Pancreas (tissue), 10 donors: Measurements from ENCODE around the gene TMEM158. TPM values are rescaled to one million over a fixed set of nuclear protein-coding genes. Genes with fewer than 3 reads are reported as not detected.

Experiments
- ATAC-seq, 4 donors: fragments of 200-7000 bp; cut with Tn5 transposase; one replicate each; pipeline versions ENCODE4 v1.8.0 to v1.9.1; 2020; ENCODE audit warnings: mild to moderate bottlenecking in 4 of 4, moderate library complexity in 4 of 4
- DNase-seq, 6 donors: peaks; one replicate each; pipeline ENCODE4 v3.0.0-alpha.2; 2020
- FAIRE-seq: peaks from 2 replicates; lab custom pipeline; 2012; peaks lifted over from hg19 to GRCh38; lab: Jason Lieb, UNC
- H3K27ac ChIP-seq, 4 donors: fragments of 200-600 bp; sonication (generic); 1 replicate in 3 of 4; 2 replicates in 1 of 4; pipeline versions ENCODE4 v1.5.0 to v1.8.0; 2020
- H3K27me3 ChIP-seq, 4 donors: fragments of 200-600 bp; one replicate each; pipeline ENCODE4 v1.8.0; 2021
- H3K36me3 ChIP-seq, 3 donors: fragments of 200-600 bp; sonication (generic) in 1 of 3; one replicate each; pipeline versions ENCODE4 v1.5.0 to v1.8.0; 2020 to 2021
- H3K4me1 ChIP-seq, 3 donors: fragments of 200-600 bp; one replicate each; pipeline ENCODE4 v1.8.0; 2021
- H3K4me3 ChIP-seq, 4 donors: fragments of 200-600 bp; sonication (generic) in 2 of 4; one replicate each; pipeline versions ENCODE4 v1.5.0 to v1.8.0; 2020 to 2021
- H3K9me3 ChIP-seq, 4 donors: fragments of 200-600 bp; one replicate each; pipeline ENCODE4 v1.8.0; 2021
- CTCF ChIP-seq, 4 donors: fragments of 200-600 bp; sonication (generic) in 3 of 4; IDR thresholded peaks; one replicate each; pipeline versions ENCODE4 v1.5.0 to v1.8.0; 2021; ENCODE audit warnings: antibody characterized with exemption in 4 of 4
- WGBS, 2 donors: extraction: QIAGEN DNeasy Blood & Tissue Kit; methylation state at CpG; one replicate each; pipeline ENCODE4 v1.1.7; 2013; 5-methylcytosine and 5-hydroxymethylcytosine counted together
- intact Hi-C, 3 donors: fragments of 100-400 bp; cut with DNase I; formaldehyde crosslinking; loops; one replicate each; pipeline versions ENCODE4 v1.11.1 to v1.14.2; 2022
- polyA plus RNA-seq, 2 donors: library from polyadenylated mRNA; stranded (reverse); fragments of 200-250 nt; gene quantifications; one replicate each; pipeline ENCODE4 v1.2.3, GENCODE V29; 2013
- total RNA-seq, 6 donors: library from RNA; stranded (reverse); fragmentation: NEBNext Ultra II Directional in 4 of 6; extraction: Animal tissue kit (Norgen Biotek cat#: 25700) in 4 of 6; gene quantifications; one replicate each; pipeline versions ENCODE4 v1.2.1 to v1.2.4, GENCODE V29; 2021 to 2023
- donor health status: healthy with polysubstance abuse.
- donor health status: DM: no; HTN: no; CAD: no; lungs with moderate emphysema.
- donor health status: DM: no; HTN: no; CAD: no.
- donor health status: control.
- donor health status: control.
- donor health status: Bipolar disorder and iron deficiency.
- donor health status: DM: yes; HTN: yes; CAD: no.
- donor health status: DM: no; HTN: no; CAD: no.
- donor health status: DM: no; HTN: no; CAD: no.
- donor health status: DM: yes; HTN: yes; CAD: no.

TMEM158 gene
- total and polyA plus RNA-seq, 8 donors, result 1.3 to 5.4 (median 2.3) TPM

GRCh38 chr3:45235409-45235808, 9.3 kb upstream of the TMEM158 start:
- no peak overlapping the region for H3K4me3 ChIP-seq
- H3K36me3 ChIP-seq, result no peaks in the 10 kb centered on the region
- FAIRE-seq, result no peak
- no peaks in the 10 kb centered on the region for H3K9me3 ChIP-seq
- no peak for TF ChIP-seq CTCF (IDR thresholded peaks at IDR 0.05)
- H3K27ac ChIP-seq, result no peak overlapping the region
- intact Hi-C loops, result no loop called here
- 88 to 91% methylated on average over 2 of the region's 2 CpGs for WGBS, 2 donors
- no peaks in the 10 kb centered on the region for H3K27me3 ChIP-seq
- no peaks in the 10 kb centered on the region for H3K4me1 ChIP-seq
- no peak for ATAC-seq
- no peak for DNase-seq

DNA sequence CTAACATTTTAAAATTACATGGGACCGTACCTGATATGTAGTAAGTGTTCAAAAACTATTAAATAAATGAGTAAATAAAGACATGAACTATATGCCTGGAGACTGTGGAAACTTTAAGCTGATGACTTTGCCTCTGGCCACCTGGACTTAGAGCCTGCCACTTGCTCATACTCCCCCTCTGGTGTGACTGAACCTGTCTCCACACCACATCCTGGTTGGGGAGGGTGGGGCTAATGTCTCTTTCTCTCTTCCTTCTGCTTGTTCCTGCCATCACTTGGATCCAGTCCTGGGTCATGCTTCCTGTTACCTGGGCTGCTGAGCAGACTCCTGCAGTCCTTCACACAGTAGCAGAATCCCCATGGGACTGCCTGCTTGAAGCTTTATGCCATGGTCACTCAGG, 8.2 kb upstream of the TMEM158 start:
- Histone ChIP-seq H3K27me3 (no peaks in the 10 kb centered on the region), H3K27ac (no peak overlapping the region), H3K4me3 (no peak overlapping the region), H3K36me3 (no peaks in the 10 kb centered on the region), H3K9me3 (no peaks in the 10 kb centered on the region), H3K4me1 (no peaks in the 10 kb centered on the region)
- WGBS, 2 donors, result 83 to 84% methylated on average over 1 of the region's 1 CpG
- TF ChIP-seq CTCF (IDR thresholded peaks at IDR 0.05), result no peak
- FAIRE-seq (no peak), ATAC-seq (no peak), DNase-seq (no peak)
- intact Hi-C loops, result no loop called here

- ATAC-seq (no peak), FAIRE-seq (no peak), DNase-seq (no peak)
- H3K9me3 ChIP-seq, result no peaks in the 10 kb centered on the region
- H3K4me1 ChIP-seq, result no peaks in the 10 kb centered on the region
- no peaks in the 10 kb centered on the region for H3K36me3 ChIP-seq
- H3K27ac ChIP-seq, result no peak overlapping the region
- no peak for TF ChIP-seq CTCF (IDR thresholded peaks at IDR 0.05)
- intact Hi-C loops, result no loop called here
- no peak overlapping the region for H3K4me3 ChIP-seq
- H3K27me3 ChIP-seq, result no peaks in the 10 kb centered on the region
Measured at GRCh38 chr3:45232521-45232920, 6.4 kb upstream of the TMEM158 start.

DNA sequence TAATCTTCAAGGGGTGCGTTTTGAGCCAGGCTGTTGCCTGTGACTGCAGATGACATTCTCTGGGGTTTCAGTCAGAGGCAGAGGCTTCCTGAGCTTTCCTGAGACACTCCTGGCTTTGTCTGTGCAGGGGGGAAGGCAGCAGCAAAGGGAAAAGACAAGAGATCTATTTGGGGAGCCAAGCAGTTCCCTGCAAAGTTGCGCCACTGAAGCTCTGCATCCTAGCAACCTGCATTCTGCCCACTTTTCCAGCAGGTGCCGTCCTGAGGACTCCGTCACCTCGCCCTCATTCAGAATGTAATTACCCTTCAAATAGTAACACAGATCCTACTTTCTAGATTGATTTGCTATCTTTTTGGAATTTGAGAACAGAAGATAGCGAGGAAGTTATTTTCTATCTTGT, 1.9 kb upstream of the TMEM158 start:
- Histone ChIP-seq H3K4me3 (no peak overlapping the region), H3K27me3 (no peaks in the 10 kb centered on the region), H3K27ac (no peak overlapping the region), H3K4me1 (no peaks in the 10 kb centered on the region), H3K9me3 (no peaks in the 10 kb centered on the region), H3K36me3 (no peaks in the 10 kb centered on the region)
- FAIRE-seq, result no peak
- intact Hi-C loops, result loop anchor here in 1 of 3 donors (10.0 kb wide), 1 partner anchor 267 kb away; no protein-coding TSS in a partner anchor
- WGBS, 2 donors, result 67 to 69% methylated on average over 6 of the region's 6 CpGs
- DNase-seq, result no peak
- no peak for ATAC-seq
- no peak for TF ChIP-seq CTCF (IDR thresholded peaks at IDR 0.05)

- FAIRE-seq (no peak), ATAC-seq (no peak), DNase-seq (no peak)
- Histone ChIP-seq H3K36me3 (no peaks in the 10 kb centered on the region), H3K9me3 (no peaks in the 10 kb centered on the region), H3K4me1 (no peaks in the 10 kb centered on the region), H3K4me3 (no peak overlapping the region), H3K27ac (no peak overlapping the region), H3K27me3 (no peaks in the 10 kb centered on the region)
- 70 to 76% methylated on average over 7 of the region's 7 CpGs for WGBS, 2 donors
- intact Hi-C loops, result loop anchor here in 1 of 3 donors (10.0 kb wide), 1 partner anchor 268 kb away; no protein-coding TSS in a partner anchor
- no peak for TF ChIP-seq CTCF (IDR thresholded peaks at IDR 0.05)
Measured at GRCh38 chr3:45227071-45227820, 1.2 kb upstream of the TMEM158 start.
